Measurements from ENCODE around the gene TOMM40L.

TOMM40L gene

DNA sequence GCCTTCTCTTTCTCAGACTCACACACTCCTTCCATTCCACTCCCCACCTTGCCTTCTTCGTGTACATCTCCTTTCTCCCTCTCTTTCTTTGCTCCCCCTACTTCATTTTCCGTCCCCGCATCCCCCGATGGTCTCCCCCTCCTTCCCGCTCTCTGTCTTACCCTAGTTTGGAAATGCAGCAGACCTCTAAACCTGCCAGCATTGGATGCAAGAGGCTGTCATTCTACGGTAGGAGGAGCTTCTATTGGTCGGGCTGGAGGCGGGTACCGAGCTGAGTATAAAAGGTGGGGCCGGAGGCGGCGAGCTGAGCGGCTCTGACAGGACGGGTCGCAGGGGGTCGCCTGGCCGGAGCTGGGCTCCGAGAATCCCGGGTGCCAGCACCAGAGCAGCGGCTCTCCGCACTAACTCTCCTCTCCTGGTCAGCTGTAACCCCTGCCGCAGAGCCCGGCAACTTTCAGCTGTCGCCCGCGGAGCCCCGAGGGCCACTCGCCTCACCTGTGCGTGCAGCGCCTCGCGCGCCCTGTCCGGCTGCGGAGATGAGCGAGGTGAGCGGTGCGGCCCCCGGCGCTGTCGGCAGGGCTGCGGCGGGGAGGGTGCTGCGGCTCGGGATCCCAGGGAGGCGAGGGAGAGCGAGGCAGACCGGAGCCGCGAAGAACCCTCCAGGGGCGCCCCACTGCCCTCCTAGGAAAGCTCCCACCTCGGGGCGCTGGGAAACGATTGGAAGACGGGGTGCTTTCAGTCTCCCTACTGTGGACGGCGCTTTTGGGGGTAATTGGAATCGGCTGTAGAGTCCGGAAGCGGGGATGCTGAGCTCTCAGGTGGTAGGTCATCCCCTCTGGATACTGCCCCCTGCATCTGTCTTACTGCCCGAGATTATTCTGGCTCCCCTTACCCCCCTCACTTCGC, 32.8 kb downstream of the TOMM40L start, which contains the start of gene PCP4L1:
Gene PCP4L1 (plus strand): TSS at position 307 of the 906 bp plus-strand sequence. CDS start 230 bp downstream, at position 537.
- peak; percentile 51 for DNase-seq

DNA sequence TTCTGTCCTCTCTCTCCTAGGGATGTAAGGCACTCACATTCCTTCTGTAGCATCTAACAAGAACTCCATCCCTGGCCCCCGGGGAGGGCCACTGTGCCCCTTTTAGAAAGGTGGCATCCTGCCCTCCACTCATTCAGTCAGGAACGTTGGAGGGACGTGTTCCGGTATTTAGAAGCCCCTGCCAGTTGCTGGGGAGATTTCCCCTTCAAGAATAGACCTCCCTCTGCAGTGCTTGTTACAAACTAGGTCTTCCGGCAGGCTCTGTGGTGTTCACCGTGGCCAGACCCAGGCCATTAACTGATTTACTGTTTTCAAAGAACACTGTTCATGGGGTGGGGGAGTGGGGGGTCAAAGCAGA, 33.5 kb downstream of the TOMM40L start:
- no peak for DNase-seq

DNA sequence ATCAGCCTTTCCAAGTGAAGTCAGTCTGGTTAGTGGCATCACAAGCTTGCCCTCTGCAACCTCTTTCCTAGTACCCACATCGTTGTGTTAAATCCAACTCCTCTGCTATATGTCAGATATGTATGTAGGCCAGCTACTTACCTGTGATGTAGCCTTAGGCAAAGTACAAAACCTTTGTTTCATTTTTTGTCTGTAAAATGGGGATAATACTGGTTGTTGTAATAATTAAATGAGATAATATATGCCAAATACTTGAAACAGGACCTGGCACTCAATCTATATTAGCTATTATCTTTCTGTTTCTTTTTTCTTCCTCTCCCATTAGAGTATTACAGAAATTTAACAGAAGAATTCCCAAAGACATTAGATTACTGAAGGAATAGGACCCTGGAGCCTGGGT, 33.9 kb downstream of the TOMM40L start:
- no peak for DNase-seq

GRCh38 chr1:161260376-161261260, 34.8 kb downstream of the TOMM40L start:
- DNase-seq = no peak

DNA sequence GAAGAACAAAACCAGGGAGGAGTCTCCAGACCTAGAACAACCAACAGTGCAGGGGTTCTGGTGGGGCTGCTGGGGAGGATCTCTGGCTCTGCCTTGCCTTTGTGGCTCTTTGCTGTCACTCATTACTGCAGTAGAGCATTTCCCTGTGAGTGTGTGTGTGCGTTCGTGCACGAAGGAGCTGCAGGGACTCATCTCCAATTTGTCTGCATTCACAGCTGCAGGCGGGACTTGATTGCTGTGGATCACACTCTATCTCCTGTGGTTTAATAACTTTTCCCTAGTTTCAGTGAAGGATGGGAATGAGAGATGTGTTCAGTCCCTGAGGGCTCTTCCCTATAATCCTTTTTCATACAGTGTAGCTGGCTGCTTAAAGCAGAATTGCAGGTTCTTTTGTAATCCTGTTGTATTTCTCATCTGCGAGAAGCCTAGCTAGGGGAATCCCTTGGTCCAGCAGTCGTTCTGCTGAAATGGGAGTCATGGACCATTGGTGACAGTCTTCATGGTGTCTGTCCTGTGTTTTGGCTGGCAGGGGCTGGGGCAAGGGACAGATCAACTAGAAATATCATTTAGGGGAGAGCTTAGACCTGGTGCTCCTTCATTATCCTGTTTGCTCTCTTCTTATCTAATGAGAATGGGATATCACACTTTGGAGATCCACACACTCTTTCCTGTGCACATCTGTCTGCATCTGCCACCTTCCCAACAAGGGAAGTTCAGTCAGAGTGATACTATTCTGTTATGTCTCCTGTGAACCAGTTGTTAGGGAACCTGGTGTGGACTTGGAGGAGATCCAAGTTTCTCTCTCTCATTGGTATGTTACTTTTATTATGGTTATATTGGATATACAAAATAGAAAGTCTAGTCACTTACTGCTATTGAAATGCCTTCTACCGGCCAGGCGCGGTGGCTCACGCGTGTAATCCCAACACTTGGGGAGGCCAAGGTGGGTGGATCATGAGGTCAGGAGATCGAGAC, 35.7 kb downstream of the TOMM40L start:
- no peak for DNase-seq

GRCh38 chr1:161265305-161265704, 39.4 kb downstream of the TOMM40L start:
- no peak for DNase-seq

DNA sequence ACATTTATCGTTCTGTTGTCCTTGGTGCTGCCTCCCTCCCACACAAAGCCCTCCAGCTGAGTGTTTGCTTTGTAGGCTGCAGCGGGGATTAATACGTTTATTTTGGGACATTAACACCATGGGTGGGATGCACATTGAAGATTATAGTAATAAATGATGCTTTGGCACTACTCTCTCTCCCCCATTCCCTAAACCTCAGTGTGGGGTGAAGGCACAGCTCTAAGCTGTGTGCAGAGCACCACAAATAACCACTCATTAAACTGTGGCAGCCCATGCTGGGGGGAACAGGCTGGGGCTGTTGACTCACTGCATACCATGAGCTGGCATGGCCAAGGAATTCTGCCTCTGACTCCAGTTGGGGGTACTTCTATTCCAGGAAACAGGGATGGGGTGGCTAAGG, 40.3 kb downstream of the TOMM40L start:
- peak; percentile 10 for DNase-seq

- DNase-seq = no peak
Measured at GRCh38 chr1:161266836-161267235, 41.0 kb downstream of the TOMM40L start.

GRCh38 chr1:161267321-161267720, 41.5 kb downstream of the TOMM40L start:
- no peak for DNase-seq

DNA sequence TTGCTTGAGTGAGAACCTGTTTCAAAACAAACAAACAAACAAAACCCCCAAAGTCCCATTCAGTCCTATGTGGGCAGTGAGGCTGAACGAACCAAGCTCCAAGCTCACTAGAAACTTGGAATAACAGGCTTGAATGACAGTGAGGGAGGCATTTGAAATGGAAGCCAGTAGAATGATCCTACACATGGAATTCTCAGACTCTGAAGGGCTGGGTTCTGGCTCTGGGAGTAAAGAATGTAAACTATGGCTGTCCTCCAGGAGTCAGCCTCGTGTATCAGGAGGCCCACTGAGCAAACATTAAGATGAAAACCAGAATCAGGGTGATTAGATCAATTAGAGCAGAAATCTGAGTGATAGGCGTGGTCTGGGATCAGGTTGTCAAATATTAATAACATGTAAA, 47.5 kb downstream of the TOMM40L start:
- DNase-seq = no peak

GRCh38 chr1:161274874-161275273, 49.0 kb downstream of the TOMM40L start:
- no peak for DNase-seq
